Lower leg skin (tissue), 4 donors: Measurements from ENCODE around the gene SLC26A2. TPM values are rescaled to one million over a fixed set of nuclear protein-coding genes. Genes with fewer than 3 reads are reported as not detected.

Source experiments
- DNase-seq, 2 donors: peaks; one replicate each; pipeline ENCODE4 v3.0.0-alpha.2; 2019; ENCODE audit warnings: low spot score in 2 of 2
- H3K4me3 ChIP-seq: fragments of 200-600 bp; sonication (generic); 2 replicates; pipeline ENCODE4 v1.5.1; 2017; ENCODE audit warnings: mild to moderate bottlenecking, low read depth; ENCODE audit not compliant: poor library complexity, severe bottlenecking
- POLR2A ChIP-seq, 2 donors: fragments of 450-650 bp; IDR thresholded peaks; one replicate each; pipeline ENCODE4 v1.6.1; 2016 to 2017; ENCODE audit warnings: antibody characterized with exemption in 2 of 2, mild to moderate bottlenecking in 1 of 2, moderate library complexity in 1 of 2
- WGBS, 2 donors: methylation state at CpG; one replicate each; pipeline ENCODE4 v1.1.5; 2018; 5-methylcytosine and 5-hydroxymethylcytosine counted together
- intact Hi-C: fragments of 100-400 bp; cut with DNase I; formaldehyde crosslinking; loops from one replicate; pipeline ENCODE4 v1.15.0; 2023; ENCODE audit warnings: low total_unique reads
- total RNA-seq, 4 donors: library from RNA; depleted of rRNA; stranded (reverse); fragments of >200 nt; gene quantifications; one replicate each; pipeline ENCODE4 v1.1.0, GENCODE V29; 2016
- TF ChIP-seq, protein P1 (sequence below), 3 donors: fragments of 450-650 bp; IDR thresholded peaks; one replicate each; pipeline ENCODE4 v1.5.1; 2016; ENCODE audit warnings: antibody characterized with exemption in 3 of 3, mild to moderate bottlenecking in 3 of 3, moderate library complexity in 2 of 3

SLC26A2 gene
- total RNA-seq, 4 donors from 2014 or later: 8.4 to 56.5 (median 33.3) TPM

DNA sequence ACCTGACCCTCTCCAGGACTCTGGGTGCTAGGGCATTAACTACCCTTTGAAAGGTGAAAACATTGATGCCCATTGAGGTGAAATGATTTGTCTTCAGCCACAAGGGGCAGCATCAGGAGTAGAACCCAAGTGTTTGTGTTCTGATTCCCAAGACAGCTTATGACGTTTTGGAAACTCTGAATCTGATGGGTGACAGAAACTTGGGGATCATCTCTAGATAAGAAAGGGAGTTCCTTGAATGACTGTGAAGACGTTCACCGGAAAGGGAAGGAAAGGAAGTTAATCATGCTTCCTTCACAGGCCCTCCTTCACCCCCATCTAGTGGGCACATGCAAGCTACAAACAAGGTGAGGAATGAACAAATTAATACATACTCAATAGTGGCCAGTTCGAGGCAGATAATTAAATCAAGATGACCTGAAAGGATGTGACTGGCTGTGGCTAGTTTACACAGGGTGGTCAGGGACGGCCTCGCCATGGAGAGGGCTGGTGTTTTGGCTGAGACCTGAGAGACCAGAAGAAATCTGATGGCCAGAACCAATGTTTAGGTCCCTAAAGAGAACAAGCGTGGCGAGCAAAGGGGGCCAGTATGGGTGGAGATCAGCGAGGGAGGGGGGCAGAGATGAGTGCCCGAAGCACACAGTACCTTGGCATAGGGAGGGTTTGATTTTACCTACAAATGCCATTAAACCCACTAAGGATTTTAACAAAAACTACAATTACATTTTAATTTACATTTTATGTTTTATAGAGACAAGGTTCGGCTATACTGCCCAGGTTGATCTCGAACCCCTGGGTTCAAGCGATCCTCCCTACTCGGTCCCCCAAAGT is 937 bp upstream of the SLC26A2 start:
- intact Hi-C loops: loop anchor here (5.0 kb wide), 1 partner anchor 122 kb away; no protein-coding TSS in a partner anchor
- no peak for TF ChIP-seq POLR2A (IDR thresholded peaks at IDR 0.05)
- TF ChIP-seq, protein P1, sequence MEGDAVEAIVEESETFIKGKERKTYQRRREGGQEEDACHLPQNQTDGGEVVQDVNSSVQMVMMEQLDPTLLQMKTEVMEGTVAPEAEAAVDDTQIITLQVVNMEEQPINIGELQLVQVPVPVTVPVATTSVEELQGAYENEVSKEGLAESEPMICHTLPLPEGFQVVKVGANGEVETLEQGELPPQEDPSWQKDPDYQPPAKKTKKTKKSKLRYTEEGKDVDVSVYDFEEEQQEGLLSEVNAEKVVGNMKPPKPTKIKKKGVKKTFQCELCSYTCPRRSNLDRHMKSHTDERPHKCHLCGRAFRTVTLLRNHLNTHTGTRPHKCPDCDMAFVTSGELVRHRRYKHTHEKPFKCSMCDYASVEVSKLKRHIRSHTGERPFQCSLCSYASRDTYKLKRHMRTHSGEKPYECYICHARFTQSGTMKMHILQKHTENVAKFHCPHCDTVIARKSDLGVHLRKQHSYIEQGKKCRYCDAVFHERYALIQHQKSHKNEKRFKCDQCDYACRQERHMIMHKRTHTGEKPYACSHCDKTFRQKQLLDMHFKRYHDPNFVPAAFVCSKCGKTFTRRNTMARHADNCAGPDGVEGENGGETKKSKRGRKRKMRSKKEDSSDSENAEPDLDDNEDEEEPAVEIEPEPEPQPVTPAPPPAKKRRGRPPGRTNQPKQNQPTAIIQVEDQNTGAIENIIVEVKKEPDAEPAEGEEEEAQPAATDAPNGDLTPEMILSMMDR (IDR thresholded peaks at IDR 0.05): no peak
- peak overlapping the region; percentile 62 for H3K4me3 ChIP-seq
- peak in 1 of 2 donors; percentile 34 for DNase-seq
- WGBS, 2 donors: 34 to 35% methylated on average over 14 of the region's 14 CpGs

DNA sequence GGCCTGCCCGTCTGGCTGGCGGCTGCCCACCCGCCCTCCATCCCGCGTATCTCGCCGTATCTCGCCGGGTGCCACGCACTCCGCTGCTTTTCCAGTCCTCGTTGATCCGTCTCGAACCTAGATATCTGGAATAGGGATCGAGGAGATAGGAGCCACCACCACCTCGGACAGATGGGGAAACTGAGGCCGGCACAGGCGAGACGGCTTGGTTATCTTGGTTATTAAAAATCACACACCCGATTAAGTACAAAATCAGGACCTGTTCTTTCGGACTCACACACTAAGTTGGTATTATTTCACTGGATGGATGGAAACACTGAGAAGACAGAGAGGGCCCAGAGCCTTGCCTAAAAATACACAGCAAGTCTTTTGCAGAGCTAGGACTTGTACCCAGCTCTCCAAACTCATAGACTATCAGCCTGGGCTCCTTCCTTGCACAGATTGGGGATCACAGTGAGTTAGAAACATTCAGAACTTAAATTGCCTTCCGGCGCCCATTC is 678 bp downstream of the SLC26A2 start:
- 11 to 13% methylated on average over 23 of the region's 23 CpGs for WGBS, 2 donors
- intact Hi-C loops: loop anchor here (5.0 kb wide), 1 partner anchor 124 kb away; no protein-coding TSS in a partner anchor
- TF ChIP-seq POLR2A (IDR thresholded peaks at IDR 0.05): no peak
- TF ChIP-seq, protein P1 (IDR thresholded peaks at IDR 0.05): no peak

DNA sequence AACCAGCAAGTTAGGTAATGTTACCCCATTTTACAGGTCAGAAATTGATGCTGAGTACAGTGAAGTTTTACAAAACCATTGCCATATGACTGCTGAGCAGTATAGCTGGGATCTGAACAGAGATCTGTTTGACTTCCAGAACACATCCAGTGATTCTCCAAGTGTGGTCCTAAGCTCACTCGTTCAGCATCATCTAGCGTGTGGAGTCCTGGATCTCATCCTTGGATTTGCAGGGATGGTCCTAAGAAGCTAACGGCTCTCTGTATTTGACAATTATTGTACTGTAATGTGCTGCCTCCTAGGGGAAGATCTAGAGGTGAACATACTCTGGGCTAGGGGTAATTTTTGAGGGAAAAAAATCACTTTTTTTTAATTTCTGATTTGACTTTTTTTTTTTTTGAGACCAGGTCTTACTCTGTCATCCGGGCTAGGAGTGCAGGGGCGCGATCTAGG is 1.4 kb downstream of the SLC26A2 start:
- no peak for DNase-seq
- 55 to 62% methylated on average over 6 of the region's 6 CpGs for WGBS, 2 donors
- TF ChIP-seq, protein P1 (IDR thresholded peaks at IDR 0.05): no peak
- TF ChIP-seq POLR2A (IDR thresholded peaks at IDR 0.05): no peak
- intact Hi-C loops: loop anchor here (5.0 kb wide), 1 partner anchor 125 kb away; no protein-coding TSS in a partner anchor
- no peak overlapping the region for H3K4me3 ChIP-seq

More for the DNA sequence above, 678 bp downstream of the SLC26A2 start:
- DNase-seq: no peak
- H3K4me3 ChIP-seq: peak overlapping the region; percentile 62

DNA sequence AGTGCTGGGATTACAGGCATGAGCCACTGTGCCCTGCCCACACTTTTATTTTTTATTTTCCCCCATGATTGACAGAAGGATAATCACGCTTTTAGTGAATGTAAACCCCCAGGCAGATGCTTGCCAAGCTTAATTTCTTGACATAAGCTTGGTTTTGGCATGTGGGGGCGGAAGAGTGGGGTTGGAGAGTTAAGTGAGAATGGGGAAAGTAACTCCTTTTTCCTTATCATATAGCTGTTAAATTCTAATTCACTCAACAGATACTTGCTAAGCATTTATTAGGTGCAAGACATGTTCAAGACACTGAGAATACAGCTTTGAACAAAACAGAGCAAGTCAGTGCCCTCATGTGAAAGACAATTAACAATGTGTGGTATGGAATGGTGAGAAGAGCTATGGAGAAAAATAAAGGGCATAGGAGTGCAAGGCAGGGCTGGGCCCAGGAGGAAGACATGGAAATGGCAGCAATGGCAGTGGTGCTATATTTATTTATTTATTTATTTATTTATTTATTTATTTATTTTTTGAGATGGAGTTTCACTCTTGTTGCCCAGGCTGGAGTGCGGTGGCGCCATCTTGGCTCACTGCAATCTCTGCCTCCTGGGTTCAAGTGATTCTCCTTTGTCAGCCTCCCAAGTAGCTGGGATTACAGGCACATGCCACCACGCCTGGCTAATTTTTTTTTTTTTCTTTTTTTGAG is 2.2 kb downstream of the SLC26A2 start:
- TF ChIP-seq POLR2A (IDR thresholded peaks at IDR 0.05): no peak
- TF ChIP-seq, protein P1 (IDR thresholded peaks at IDR 0.05): no peak
- H3K4me3 ChIP-seq: no peak overlapping the region
- DNase-seq: no peak
- WGBS, 2 donors: 95% methylated on average over 5 of the region's 5 CpGs
- intact Hi-C loops: loop anchor here (5.0 kb wide), 1 partner anchor 125 kb away; no protein-coding TSS in a partner anchor

DNA sequence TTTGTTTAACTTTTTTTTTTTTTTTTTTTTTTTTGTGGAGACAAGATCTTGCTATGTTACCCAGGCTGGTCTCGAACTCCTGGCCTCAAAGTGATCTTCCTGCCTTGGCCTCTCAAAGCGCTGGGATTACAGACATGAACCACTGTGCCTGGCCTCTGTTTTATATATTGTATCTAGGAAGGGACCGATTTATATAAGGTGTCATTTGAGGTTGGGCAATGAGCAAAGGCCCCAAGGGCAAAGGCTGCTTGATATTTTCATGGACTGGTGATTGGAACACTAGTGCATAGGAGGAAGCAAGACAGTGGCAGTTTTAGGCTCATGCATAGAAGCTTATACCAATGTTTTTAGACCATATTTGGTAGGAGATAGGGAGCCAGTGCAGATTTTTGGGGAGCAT is 3.2 kb downstream of the SLC26A2 start:
- no peak for TF ChIP-seq POLR2A (IDR thresholded peaks at IDR 0.05)
- TF ChIP-seq, protein P1 (IDR thresholded peaks at IDR 0.05): no peak
- DNase-seq: no peak
- 90 to 100% methylated on average over 3 of the region's 3 CpGs for WGBS, 2 donors
- no peak overlapping the region for H3K4me3 ChIP-seq
- intact Hi-C loops: loop anchor here (5.0 kb wide), 1 partner anchor 126 kb away; no protein-coding TSS in a partner anchor
